22Rv1 (cell line): ENCODE measurements around the gene CECR2.

Source experiments
- CTCF ChIP-seq: fragments of 450-650 bp; IDR thresholded peaks from 2 replicates; pipeline ENCODE4 v1.5.1; 2017; ENCODE audit warnings: mild to moderate bottlenecking
- ZFX ChIP-seq: fragments of 450-650 bp; IDR thresholded peaks from 2 replicates; pipeline ENCODE4 v1.6.1; 2017; ENCODE audit warnings: antibody characterized with exemption, borderline replicate concordance

GRCh38 chr22:17434856-17435255, 65.6 kb downstream of the CECR2 start:
- TF ChIP-seq CTCF, result no peak
- TF ChIP-seq ZFX, result no peak
